ENCODE results near the gene PROX1.
A peak's percentile ranks its signal among the peaks of the same experiment; 100 is the strongest.

The PROX1 gene

DNA sequence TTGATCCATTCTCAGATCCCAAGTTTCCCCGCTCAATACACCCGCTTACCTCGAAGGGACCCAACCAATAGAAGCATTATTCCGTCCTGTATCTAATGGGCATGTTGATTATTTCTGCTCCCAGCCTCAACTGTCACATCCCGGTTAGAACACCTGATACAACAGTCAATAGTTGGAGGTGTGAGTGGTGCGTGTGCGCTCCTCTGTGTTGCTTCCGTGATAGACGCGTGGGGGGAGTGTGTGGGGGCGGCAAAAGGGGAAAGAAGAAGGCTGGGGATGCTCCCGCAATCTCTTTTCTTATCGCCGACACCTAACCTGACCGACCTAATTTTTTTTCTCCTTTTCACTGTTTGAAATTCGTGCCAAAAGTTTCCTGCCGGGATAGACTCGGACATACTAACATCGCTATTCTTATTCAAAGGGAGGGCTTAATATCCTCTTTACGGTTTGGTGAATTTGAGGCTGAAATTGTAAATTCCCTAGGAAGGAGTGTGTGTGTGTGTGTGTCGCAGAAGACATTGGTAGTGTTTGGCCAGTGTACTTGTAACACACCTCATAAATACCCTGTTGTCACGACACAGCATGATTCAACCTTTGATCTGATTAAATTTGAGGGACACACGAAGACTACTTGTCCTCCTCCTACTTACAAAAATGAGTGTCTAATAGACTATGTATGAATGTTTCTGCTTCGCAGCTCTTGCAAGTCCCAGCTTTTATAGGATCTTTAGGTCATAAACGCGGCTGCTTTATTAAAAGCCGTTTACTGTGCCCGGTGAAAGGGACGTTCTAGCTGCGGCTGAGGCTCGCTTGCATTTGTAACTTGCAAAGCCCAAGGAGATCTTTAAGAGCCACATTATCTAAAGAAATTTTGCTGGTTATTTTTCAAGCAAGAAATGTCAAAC, 1.5 kb upstream of the PROX1 start:
- DNase-seq (ENCODE audit: low spot score in 2 of 2) (no peak), ATAC-seq (no peak)
- Mint-ChIP-seq H3K9me3 (peaks cover 3% of the 10 kb centered on the region), H3K4me1 (peaks cover 29% of the 10 kb centered on the region), H3K4me3 (no peak overlapping the region), H3K27ac (no peak overlapping the region), H3K36me3 (peaks cover 12% of the 10 kb centered on the region)

DNA sequence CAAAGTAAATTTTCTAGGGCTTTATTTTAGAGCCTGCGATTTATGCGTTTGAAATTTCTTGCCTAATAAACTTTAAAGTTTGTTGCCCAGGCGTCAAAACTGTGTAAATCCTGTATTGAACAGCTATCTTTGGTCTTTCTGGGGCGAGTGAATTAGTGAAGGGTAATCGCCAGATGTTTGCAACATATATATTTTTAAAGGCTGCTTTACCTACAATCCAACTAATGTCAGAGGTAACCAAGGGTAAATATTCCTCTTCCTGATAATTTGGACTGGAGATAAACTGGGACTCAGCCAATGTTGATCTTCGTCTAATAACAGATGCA, 885 bp upstream of the PROX1 start:
- no peak for DNase-seq (ENCODE audit: low spot score in 2 of 2)
- peaks cover 3% of the 10 kb centered on the region for H3K9me3 Mint-ChIP-seq
- no peak overlapping the region for H3K27ac Mint-ChIP-seq
- no peak for ATAC-seq
- H3K4me3 Mint-ChIP-seq: peak overlapping the region; percentile 70
- H3K4me1 Mint-ChIP-seq: peaks cover 29% of the 10 kb centered on the region
- peaks cover 12% of the 10 kb centered on the region for H3K36me3 Mint-ChIP-seq

DNA sequence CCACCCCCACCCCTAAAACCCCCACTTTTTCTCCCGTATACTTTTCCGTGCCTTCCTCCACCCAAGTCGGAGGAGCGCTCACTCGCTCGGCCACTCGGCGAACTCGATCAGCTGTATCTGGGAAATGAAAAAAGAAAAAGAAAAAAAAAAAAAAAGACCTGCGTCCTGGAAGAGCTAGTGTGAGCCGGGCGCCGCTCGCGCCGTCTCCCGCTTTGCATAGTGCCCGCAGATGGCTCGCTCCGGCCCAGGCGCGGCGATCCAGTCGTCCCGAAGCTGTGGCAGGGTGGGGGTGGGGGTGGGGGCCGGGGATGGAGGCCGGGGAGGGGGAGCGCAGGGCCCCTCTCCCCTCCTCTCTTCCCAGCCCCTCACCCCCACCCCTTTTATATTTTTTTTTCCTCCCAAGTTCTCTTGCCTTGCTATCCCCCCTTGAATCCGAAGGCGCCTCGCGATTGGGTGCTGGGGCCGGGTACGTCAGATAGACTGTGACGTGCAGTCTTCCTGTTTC, 299 bp upstream of the PROX1 start:
- ATAC-seq: peak; percentile 52
- Mint-ChIP-seq H3K36me3 (peaks cover 12% of the 10 kb centered on the region), H3K4me1 (peaks cover 29% of the 10 kb centered on the region)

DNA sequence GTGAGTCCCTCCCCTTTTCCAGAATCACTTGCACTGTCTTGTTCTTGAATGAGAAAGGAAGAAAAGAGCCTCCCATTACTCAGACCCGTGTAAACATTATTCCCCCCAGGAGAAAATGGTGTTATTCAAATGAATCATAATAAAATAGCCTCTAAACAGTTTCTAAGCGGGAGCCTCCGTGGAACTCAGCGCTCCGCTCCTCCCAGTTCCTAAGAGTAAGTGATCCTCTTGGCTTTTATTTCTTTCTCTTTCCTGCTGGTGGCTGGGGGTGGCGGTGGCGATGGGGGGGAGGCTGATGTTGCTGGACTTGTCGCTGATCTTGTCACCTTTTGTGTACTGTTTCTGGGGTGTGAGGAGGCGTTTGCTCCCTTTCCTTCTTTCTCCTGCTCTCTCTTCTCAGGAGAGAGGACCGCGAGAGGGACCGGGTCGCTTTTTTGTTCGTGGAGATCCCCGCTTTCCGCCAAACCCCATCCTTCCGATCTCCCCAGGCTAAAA, 781 bp downstream of the PROX1 start:
- H3K9me3 Mint-ChIP-seq: peaks cover 3% of the 10 kb centered on the region
- H3K36me3 Mint-ChIP-seq: peaks cover 12% of the 10 kb centered on the region
- DNase-seq (ENCODE audit: low spot score in 2 of 2): no peak
- H3K4me1 Mint-ChIP-seq: peaks cover 29% of the 10 kb centered on the region
- peak overlapping the region; percentile 70 for H3K4me3 Mint-ChIP-seq
- H3K27ac Mint-ChIP-seq: peak overlapping the region; percentile 68
- no peak for ATAC-seq

More for the DNA sequence above, 299 bp upstream of the PROX1 start:
- DNase-seq (ENCODE audit: low spot score in 2 of 2): no peak
- Mint-ChIP-seq H3K9me3 (peaks cover 3% of the 10 kb centered on the region), H3K4me3 (peak overlapping the region; percentile 70), H3K27ac (peak overlapping the region; percentile 68)

DNA sequence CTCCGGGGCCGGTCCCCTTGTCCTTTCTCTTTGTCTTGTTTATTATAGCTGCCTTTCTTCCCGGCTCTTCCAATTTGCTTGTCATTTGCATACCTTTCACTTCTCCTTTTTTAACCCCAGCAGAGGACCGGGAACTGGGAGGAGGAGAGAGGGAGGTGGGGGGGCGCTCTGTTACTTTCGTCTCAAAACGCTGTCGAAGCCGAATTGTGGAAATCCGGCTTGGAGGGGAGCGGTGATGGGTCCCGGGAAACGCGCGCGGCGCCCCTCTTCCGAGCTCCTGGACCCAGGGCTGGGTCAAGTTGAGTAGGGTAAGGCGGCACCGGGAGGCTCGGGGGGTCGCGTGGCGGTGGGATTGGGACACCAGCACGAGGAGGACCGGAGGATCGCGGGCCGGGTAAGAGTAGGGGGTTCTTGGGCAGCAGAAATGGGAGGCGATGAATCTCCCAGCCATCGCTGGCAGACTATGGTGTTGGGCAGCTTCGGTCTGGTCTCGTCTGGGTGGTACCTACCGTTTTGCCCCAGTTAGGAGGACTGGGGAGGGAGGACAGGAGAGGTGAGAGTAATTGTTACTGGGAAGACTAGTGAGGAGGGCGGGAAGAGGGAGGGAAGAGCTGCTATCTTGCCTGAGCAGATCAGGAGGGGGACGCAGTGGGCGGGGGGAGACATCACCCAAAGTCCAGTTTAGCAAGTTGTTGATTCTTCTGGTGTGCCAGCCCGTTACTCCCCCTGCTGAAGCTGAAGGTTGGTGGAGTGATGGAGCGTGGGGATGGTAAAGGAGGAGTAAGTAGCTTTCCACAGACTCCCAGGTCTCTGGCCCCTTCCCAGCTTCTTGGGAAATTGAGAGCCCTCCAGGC, 1.5 kb downstream of the PROX1 start:
- H3K27ac Mint-ChIP-seq: no peak overlapping the region
- no peak for ATAC-seq
- peaks cover 3% of the 10 kb centered on the region for H3K9me3 Mint-ChIP-seq

DNA sequence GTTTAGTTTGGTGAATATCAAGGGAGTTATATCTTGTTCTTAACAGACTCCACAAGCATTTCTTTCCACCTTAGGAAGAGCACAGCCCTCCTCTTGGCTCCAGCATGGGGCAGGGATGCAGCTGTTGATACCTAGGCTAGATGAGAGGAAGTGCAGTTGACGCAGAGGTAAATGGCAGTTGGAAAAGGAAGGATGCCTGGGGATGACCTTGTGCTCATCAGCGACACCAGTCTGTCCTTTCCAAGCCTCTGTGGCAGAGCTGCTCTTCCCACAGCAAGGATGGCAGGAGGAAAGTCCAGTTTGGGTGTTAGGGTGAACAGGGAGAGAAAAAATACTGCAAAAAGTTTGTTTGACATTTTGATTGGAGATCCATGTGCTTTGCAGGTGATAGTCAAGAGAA, 6.2 kb downstream of the PROX1 start:
- Mint-ChIP-seq H3K27ac (no peak overlapping the region), H3K36me3 (no peaks in the 10 kb centered on the region), H3K4me1 (peaks cover 7% of the 10 kb centered on the region), H3K4me3 (no peak overlapping the region), H3K9me3 (peaks cover 6% of the 10 kb centered on the region)
- ATAC-seq (no peak), DNase-seq (ENCODE audit: low spot score in 2 of 2) (no peak)

More for the DNA sequence above, 1.5 kb downstream of the PROX1 start:
- H3K4me1 Mint-ChIP-seq: peaks cover 29% of the 10 kb centered on the region
- H3K4me3 Mint-ChIP-seq: peak overlapping the region; percentile 70
- peaks cover 12% of the 10 kb centered on the region for H3K36me3 Mint-ChIP-seq
- DNase-seq (ENCODE audit: low spot score in 2 of 2): no peak

DNA sequence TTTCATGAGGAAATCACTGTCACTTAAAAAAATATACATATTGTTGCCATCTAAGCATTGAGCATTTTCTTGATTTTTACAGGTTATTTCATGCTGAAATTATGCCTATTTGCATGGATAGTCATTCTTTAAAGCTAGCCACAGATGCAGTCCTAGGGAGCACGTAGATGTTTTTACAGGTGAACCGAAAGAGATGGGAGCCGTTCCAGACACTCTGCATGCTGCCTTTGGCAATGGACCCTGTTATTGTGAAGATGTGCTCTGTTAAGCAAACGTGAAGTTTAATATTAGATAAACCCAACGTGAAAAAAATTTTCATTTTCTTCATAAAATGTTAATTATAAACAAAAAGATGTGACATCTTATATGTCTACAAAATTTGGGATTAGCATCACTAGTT, 7.1 kb downstream of the PROX1 start:
- Mint-ChIP-seq H3K36me3 (no peaks in the 10 kb centered on the region), H3K4me1 (no peaks in the 10 kb centered on the region), H3K9me3 (peaks cover 6% of the 10 kb centered on the region), H3K27ac (no peak overlapping the region), H3K4me3 (no peak overlapping the region)
- ATAC-seq (no peak), DNase-seq (ENCODE audit: low spot score in 2 of 2) (no peak)

DNA sequence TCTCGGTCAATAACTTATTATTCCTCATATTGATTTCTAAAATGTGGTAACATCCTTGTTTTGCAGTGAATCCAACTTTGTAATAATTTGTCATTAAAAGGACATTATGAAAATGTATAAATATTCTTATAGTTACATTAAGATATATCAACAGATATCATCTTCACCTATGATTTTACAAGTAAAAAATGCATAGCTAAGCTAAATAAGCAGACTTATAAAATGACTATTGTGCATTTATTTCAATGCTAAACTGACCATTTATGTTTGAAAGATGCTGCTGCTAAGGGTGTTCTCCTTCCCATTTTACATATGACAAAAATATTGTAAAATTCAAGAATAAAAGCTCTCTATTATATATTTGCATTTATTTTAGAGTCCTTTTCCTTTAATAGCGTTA, 7.8 kb downstream of the PROX1 start:
- DNase-seq (ENCODE audit: low spot score in 2 of 2) (no peak), ATAC-seq (no peak)
- no peaks in the 10 kb centered on the region for H3K36me3 Mint-ChIP-seq
- H3K27ac Mint-ChIP-seq: no peak overlapping the region
- peaks cover 6% of the 10 kb centered on the region for H3K9me3 Mint-ChIP-seq
- H3K4me3 Mint-ChIP-seq: no peak overlapping the region
- no peaks in the 10 kb centered on the region for H3K4me1 Mint-ChIP-seq

DNA sequence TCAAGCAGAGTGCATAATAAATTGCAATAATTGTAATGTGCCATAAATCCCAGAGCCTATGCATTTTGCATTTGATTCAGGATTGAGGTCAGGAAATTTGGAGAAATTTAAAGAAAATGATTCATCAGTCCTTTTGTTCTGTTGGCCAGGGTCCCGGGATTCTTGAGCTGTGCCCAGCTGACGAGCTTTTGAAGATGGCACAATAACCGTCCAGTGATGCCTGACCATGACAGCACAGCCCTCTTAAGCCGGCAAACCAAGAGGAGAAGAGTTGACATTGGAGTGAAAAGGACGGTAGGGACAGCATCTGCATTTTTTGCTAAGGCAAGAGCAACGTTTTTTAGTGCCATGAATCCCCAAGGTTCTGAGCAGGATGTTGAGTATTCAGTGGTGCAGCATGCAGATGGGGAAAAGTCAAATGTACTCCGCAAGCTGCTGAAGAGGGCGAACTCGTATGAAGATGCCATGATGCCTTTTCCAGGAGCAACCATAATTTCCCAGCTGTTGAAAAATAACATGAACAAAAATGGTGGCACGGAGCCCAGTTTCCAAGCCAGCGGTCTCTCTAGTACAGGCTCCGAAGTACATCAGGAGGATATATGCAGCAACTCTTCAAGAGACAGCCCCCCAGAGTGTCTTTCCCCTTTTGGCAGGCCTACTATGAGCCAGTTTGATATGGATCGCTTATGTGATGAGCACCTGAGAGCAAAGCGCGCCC, 8.7 kb downstream of the PROX1 start:
- Mint-ChIP-seq H3K4me3 (no peak overlapping the region), H3K27ac (no peak overlapping the region), H3K36me3 (no peaks in the 10 kb centered on the region), H3K9me3 (peaks cover 6% of the 10 kb centered on the region), H3K4me1 (no peaks in the 10 kb centered on the region)
- ATAC-seq (no peak), DNase-seq (ENCODE audit: low spot score in 2 of 2) (no peak)

DNA sequence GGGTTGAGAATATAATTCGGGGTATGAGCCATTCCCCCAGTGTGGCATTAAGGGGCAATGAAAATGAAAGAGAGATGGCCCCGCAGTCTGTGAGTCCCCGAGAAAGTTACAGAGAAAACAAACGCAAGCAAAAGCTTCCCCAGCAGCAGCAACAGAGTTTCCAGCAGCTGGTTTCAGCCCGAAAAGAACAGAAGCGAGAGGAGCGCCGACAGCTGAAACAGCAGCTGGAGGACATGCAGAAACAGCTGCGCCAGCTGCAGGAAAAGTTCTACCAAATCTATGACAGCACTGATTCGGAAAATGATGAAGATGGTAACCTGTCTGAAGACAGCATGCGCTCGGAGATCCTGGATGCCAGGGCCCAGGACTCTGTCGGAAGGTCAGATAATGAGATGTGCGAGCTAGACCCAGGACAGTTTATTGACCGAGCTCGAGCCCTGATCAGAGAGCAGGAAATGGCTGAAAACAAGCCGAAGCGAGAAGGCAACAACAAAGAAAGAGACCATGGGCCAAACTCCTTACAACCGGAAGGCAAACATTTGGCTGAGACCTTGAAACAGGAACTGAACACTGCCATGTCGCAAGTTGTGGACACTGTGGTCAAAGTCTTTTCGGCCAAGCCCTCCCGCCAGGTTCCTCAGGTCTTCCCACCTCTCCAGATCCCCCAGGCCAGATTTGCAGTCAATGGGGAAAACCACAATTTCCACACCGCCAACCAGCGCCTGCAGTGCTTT, 9.4 kb downstream of the PROX1 start:
- peaks cover 6% of the 10 kb centered on the region for H3K9me3 Mint-ChIP-seq
- H3K4me1 Mint-ChIP-seq: no peaks in the 10 kb centered on the region
- no peaks in the 10 kb centered on the region for H3K36me3 Mint-ChIP-seq
- DNase-seq (ENCODE audit: low spot score in 2 of 2) (no peak), ATAC-seq (no peak)
- no peak overlapping the region for H3K27ac Mint-ChIP-seq
- no peak overlapping the region for H3K4me3 Mint-ChIP-seq

DNA sequence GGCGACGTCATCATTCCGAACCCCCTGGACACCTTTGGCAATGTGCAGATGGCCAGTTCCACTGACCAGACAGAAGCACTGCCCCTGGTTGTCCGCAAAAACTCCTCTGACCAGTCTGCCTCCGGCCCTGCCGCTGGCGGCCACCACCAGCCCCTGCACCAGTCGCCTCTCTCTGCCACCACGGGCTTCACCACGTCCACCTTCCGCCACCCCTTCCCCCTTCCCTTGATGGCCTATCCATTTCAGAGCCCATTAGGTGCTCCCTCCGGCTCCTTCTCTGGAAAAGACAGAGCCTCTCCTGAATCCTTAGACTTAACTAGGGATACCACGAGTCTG, 10.0 kb downstream of the PROX1 start:
- Mint-ChIP-seq H3K27ac (no peak overlapping the region), H3K4me3 (no peak overlapping the region), H3K36me3 (no peaks in the 10 kb centered on the region), H3K4me1 (no peaks in the 10 kb centered on the region), H3K9me3 (peaks cover 6% of the 10 kb centered on the region)
- ATAC-seq (no peak), DNase-seq (ENCODE audit: low spot score in 2 of 2) (no peak)

DNA sequence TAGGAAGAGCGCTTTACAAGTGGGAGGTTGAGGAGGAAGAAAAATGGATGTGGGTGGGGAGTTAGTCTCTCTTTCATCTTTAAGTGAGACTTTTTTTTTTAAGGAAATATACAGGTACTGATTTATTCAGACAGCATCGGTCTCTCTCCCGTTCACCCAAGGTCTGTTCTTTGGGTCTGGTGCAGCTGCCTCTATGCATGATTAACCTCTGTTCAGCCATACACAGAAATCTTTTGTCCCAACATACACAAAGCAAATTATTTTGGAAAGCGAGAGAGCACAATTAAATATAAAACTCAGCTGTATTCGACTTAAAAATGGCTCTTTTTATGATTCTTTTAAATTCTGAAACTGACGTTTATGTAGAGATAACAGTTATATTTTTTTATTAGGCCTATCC, 11.0 kb downstream of the PROX1 start:
- H3K27ac Mint-ChIP-seq: no peak overlapping the region
- no peaks in the 10 kb centered on the region for H3K36me3 Mint-ChIP-seq
- DNase-seq (ENCODE audit: low spot score in 2 of 2) (no peak), ATAC-seq (no peak)
- H3K4me1 Mint-ChIP-seq: no peaks in the 10 kb centered on the region
- H3K4me3 Mint-ChIP-seq: no peak overlapping the region
- peaks cover 6% of the 10 kb centered on the region for H3K9me3 Mint-ChIP-seq

DNA sequence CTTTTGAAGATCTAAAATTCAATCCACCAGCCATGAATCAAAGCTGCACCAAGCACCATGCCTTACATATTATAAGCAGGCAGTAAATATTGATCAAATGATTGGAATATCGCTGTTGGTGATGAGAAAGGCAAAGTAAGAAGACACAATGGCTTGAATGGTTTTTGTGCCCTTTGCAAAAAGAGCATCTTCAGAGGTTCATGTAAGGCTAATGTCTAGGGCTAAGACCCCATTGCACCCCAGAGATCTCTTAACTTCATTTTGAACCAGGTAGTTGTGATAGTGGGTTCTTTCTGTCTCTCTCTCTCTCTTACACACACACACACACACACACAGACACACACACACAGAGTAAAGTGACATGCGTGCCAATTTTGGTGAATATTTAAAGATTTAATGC, 12.0 kb downstream of the PROX1 start:
- Mint-ChIP-seq H3K27ac (no peak overlapping the region), H3K4me1 (no peaks in the 10 kb centered on the region), H3K9me3 (peaks cover 6% of the 10 kb centered on the region), H3K4me3 (no peak overlapping the region), H3K36me3 (no peaks in the 10 kb centered on the region)
- no peak for ATAC-seq
- DNase-seq (ENCODE audit: low spot score in 2 of 2): no peak

DNA sequence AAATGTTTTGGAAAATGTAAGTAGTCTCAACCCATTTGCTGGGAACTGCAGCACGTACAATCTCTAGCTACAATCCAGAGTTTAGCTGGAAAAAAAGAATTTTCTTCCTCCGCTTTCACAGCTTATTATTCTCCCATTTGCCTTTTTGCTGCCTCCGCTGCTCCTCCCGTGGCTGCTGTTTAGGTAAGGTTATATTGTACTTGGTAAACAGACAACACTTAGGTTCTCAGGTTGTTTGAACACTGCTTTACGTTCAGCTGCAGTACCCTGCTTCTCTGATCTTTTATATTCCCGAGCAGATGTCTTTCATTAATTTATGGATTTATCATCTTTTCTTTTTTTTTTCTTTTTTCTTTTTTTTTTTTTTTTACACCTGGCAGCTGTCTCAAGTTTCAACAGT, 14.3 kb downstream of the PROX1 start:
- Mint-ChIP-seq H3K9me3 (peaks cover 5% of the 10 kb centered on the region), H3K27ac (no peak overlapping the region), H3K4me3 (no peak overlapping the region), H3K36me3 (no peaks in the 10 kb centered on the region), H3K4me1 (no peaks in the 10 kb centered on the region)
- DNase-seq (ENCODE audit: low spot score in 2 of 2) (no peak), ATAC-seq (no peak)

DNA sequence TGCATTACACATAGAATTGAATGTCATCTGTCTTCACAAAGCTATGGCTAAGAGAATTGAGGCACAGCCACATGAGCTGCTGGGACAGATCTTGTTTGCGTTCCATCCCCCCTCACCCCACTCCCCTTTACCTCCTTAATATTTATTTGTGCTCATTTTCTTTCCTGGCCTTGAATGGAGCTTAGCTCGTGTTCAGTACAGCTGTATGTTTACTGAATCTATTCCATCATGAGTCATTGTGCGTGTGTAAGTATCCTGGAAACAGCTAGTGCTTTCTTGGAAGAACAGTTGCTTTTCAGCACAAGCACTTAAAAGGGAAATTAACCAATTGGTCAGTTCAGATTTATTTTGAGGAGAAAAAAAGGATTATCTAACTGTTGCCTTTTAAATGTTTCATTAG, 14.7 kb downstream of the PROX1 start:
- H3K27ac Mint-ChIP-seq: no peak overlapping the region
- H3K4me1 Mint-ChIP-seq: no peaks in the 10 kb centered on the region
- DNase-seq (ENCODE audit: low spot score in 2 of 2): no peak
- H3K36me3 Mint-ChIP-seq: no peaks in the 10 kb centered on the region
- ATAC-seq: no peak
- H3K4me3 Mint-ChIP-seq: no peak overlapping the region
- peaks cover 3% of the 10 kb centered on the region for H3K9me3 Mint-ChIP-seq
